C4-2B (cell line): ENCODE results near the gene FAM193B.

Source experiments
- ZFX ChIP-seq: fragments of 450-650 bp; IDR thresholded peaks from 2 replicates; pipeline ENCODE4 v1.6.1; 2017
- TF ChIP-seq, protein P1 (sequence below): fragments of 450-650 bp; conservative IDR thresholded peaks from 2 replicates; pipeline ENCODE4 v1.5.1; 2017; ENCODE audit warnings: mild to moderate bottlenecking

DNA sequence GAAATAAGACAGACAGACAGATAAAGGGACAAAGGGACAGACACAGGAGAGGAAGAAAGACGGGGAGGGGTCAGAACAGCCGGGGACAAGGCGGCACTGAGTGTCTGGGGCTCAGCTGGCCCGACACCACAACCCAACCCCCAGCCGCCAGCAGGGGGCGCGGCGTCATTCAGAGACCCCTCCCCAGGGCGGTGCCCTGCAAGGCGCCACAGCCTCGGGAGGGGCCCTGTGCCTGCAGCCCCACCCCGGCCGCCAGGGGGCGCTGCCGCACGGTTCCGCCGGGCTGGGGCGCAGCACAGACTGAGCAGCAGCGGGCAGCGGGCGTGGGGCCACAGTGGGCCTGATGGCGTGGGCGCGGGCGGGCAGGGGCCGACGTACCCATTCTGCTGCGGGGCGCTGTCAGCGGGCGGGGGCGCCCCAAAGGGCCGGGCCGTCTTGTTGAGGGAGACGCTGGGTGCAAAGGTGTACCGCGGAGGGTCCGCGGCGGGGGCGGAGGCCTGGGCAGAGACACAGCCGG lies 62.9 kb downstream of the FAM193B start:
- TF ChIP-seq, protein P1, sequence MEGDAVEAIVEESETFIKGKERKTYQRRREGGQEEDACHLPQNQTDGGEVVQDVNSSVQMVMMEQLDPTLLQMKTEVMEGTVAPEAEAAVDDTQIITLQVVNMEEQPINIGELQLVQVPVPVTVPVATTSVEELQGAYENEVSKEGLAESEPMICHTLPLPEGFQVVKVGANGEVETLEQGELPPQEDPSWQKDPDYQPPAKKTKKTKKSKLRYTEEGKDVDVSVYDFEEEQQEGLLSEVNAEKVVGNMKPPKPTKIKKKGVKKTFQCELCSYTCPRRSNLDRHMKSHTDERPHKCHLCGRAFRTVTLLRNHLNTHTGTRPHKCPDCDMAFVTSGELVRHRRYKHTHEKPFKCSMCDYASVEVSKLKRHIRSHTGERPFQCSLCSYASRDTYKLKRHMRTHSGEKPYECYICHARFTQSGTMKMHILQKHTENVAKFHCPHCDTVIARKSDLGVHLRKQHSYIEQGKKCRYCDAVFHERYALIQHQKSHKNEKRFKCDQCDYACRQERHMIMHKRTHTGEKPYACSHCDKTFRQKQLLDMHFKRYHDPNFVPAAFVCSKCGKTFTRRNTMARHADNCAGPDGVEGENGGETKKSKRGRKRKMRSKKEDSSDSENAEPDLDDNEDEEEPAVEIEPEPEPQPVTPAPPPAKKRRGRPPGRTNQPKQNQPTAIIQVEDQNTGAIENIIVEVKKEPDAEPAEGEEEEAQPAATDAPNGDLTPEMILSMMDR, result peak; percentile 93
- no peak for TF ChIP-seq ZFX
